Gastroesophageal sphincter (tissue), 3 donors: ENCODE data around the gene PPP6R2.

Experiments used
- POLR2A ChIP-seq, 2 donors: fragments of 450-650 bp; IDR thresholded peaks; one replicate each; pipeline ENCODE4 v1.6.1; 2017; ENCODE audit warnings: antibody characterized with exemption in 2 of 2, mild to moderate bottlenecking in 2 of 2, moderate library complexity in 1 of 2
- POLR2AphosphoS5 ChIP-seq: sonication (generic); formaldehyde crosslinking; IDR thresholded peaks from one replicate; pipeline ENCODE4 v1.6.1; 2017; ENCODE audit warnings: antibody characterized with exemption
- TF ChIP-seq, protein P1 (sequence below), 4 experiments: fragments of 200-600 bp in 2 of 4; fragments of 450-650 bp in 2 of 4; sonication (generic) in 1 of 4; IDR thresholded peaks; one replicate each; pipeline ENCODE4 v1.5.1; 2017 to 2019; ENCODE audit warnings: antibody characterized with exemption in 4 of 4, mild to moderate bottlenecking in 2 of 4, moderate library complexity in 2 of 4

DNA sequence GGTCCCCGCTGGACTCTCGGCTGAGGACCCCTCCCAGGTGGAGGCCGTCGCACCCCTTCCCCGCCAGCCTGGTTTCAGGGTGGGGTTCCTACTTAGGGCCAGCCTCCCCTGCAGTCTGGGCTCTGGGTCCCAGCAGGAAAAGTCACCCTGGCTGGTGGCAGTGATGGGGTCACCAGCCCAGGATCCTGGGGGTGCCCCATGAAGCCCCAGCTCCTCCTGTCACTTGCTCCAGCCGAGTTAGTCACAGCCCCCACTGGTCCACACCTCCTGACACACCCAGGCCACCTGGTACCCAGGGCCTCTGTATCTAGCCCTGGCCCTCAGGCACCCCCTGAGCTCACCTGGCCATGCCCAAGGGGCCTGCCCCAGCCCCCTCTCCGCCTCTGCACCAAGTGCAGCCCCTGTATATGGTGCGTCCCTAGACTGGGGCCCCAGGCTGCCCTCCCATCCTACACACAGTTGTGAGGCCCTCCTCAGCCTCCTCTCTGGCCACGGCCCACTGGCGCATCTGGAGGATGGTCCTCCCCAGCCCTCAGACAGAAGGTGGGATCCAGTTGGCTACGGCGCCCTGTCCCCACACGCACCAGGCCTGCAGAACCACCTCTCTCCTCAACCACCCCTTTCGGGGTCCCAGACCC, 42.4 kb upstream of the PPP6R2 start:
- TF ChIP-seq POLR2A (IDR thresholded peaks at IDR 0.05) (no peak), POLR2AphosphoS5 (no peak)
- TF ChIP-seq, protein P1, sequence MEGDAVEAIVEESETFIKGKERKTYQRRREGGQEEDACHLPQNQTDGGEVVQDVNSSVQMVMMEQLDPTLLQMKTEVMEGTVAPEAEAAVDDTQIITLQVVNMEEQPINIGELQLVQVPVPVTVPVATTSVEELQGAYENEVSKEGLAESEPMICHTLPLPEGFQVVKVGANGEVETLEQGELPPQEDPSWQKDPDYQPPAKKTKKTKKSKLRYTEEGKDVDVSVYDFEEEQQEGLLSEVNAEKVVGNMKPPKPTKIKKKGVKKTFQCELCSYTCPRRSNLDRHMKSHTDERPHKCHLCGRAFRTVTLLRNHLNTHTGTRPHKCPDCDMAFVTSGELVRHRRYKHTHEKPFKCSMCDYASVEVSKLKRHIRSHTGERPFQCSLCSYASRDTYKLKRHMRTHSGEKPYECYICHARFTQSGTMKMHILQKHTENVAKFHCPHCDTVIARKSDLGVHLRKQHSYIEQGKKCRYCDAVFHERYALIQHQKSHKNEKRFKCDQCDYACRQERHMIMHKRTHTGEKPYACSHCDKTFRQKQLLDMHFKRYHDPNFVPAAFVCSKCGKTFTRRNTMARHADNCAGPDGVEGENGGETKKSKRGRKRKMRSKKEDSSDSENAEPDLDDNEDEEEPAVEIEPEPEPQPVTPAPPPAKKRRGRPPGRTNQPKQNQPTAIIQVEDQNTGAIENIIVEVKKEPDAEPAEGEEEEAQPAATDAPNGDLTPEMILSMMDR (IDR thresholded peaks at IDR 0.05), result no peak
